Small intestine (tissue), 7 donors: ENCODE results near the gene NAALADL2. TPM values are rescaled to one million over a fixed set of nuclear protein-coding genes. Genes with fewer than 3 reads are reported as not detected.
"Not testable (repeated sequence)": the region's sequence is repeated elsewhere in the genome, so short reads cannot be mapped to it uniquely, and the experiment has no call there.

Experiments used
- DNase-seq, 2 donors: peaks; one replicate each; pipeline versions ENCODE4 v3.0.0 to v3.0.0-alpha.2; 2013
- FAIRE-seq: peaks from 2 replicates; lab custom pipeline; 2012; peaks lifted over from hg19 to GRCh38; lab: Jason Lieb, UNC
- H3K27ac ChIP-seq, 3 donors: one replicate each; pipeline ENCODE4 v1.5.1; 2013; ENCODE audit warnings: low read length in 2 of 3, mild to moderate bottlenecking in 2 of 3, control low read depth in 1 of 3, inconsistent platforms in 1 of 3, low read depth in 1 of 3, moderate library complexity in 1 of 3
- H3K27me3 ChIP-seq, 3 donors: one replicate each; pipeline ENCODE4 v1.6.1; 2013; ENCODE audit warnings: low read length in 3 of 3, inconsistent platforms in 1 of 3; ENCODE audit not compliant: control insufficient read depth in 3 of 3, insufficient read depth in 3 of 3
- H3K36me3 ChIP-seq, 3 donors: one replicate each; pipeline ENCODE4 v1.6.1; 2013; ENCODE audit warnings: low read length in 3 of 3, inconsistent platforms in 1 of 3, low read depth in 1 of 3, mild to moderate bottlenecking in 1 of 3, moderate library complexity in 1 of 3; ENCODE audit not compliant: control insufficient read depth in 3 of 3, insufficient read depth in 2 of 3
- H3K4me1 ChIP-seq, 3 donors: one replicate each; pipeline ENCODE4 v1.6.1; 2013; ENCODE audit warnings: low read length in 2 of 3, inconsistent platforms in 1 of 3, low read depth in 1 of 3, mild to moderate bottlenecking in 1 of 3, moderate library complexity in 1 of 3; ENCODE audit not compliant: control insufficient read depth in 3 of 3, insufficient read depth in 2 of 3
- H3K4me3 ChIP-seq, 3 donors: one replicate each; pipeline ENCODE4 v1.5.1; 2013; ENCODE audit warnings: low read length in 3 of 3, control low read depth in 1 of 3, inconsistent platforms in 1 of 3, low read depth in 1 of 3, mild to moderate bottlenecking in 1 of 3, moderate library complexity in 1 of 3
- H3K9me3 ChIP-seq, 2 donors: one replicate each; pipeline ENCODE4 v1.6.1; 2013; ENCODE audit warnings: low read depth in 1 of 2, low read length in 1 of 2; ENCODE audit not compliant: control insufficient read depth in 2 of 2, insufficient read depth in 1 of 2
- WGBS, 3 donors: extraction: QIAGEN DNeasy Blood & Tissue Kit; methylation state at CpG; one replicate each; pipeline ENCODE4 v1.1.7; 2013; 5-methylcytosine and 5-hydroxymethylcytosine counted together
- polyA plus RNA-seq, 4 donors: library from polyadenylated mRNA; stranded (reverse) in 3 of 4; unstranded in 1 of 4; fragments of 200-250 nt in 3 of 4; fragments of 120-200 nt in 1 of 4; gene quantifications; one replicate each; pipeline versions ENCODE4 v1.2.1 to v1.2.3, GENCODE V29; 2013
- donor health status: healthy with polysubstance abuse.
- donor health status: control.
- donor health status: control.
- donor health status: Bipolar disorder and iron deficiency.
- donor health status: healthy.

The NAALADL2 gene
- polyA plus RNA-seq, 4 donors, result 0.22 to 7.8 (median 0.70) TPM

- H3K4me3 ChIP-seq, H3K36me3 ChIP-seq, H3K27me3 ChIP-seq, FAIRE-seq, H3K4me1 ChIP-seq, DNase-seq, H3K9me3 ChIP-seq, H3K27ac ChIP-seq: not testable (repeated sequence)
- 74 to 83% (median 75%) methylated on average over 2 of the region's 2 CpGs for WGBS, 3 donors
These were observed 669.6 kb downstream of the NAALADL2 start for GRCh38 chr3:175528693-175529092.

GRCh38 chr3:175535351-175535750 is 676.2 kb downstream of the NAALADL2 start:
- no peaks in the 10 kb centered on the region for H3K4me1 ChIP-seq
- FAIRE-seq, result no peak
- 74 to 94% (median 81%) methylated on average over 2 of the region's 2 CpGs for WGBS, 3 donors
- no peak overlapping the region for H3K27ac ChIP-seq
- no peak overlapping the region for H3K4me3 ChIP-seq
- no peak for DNase-seq
- no peaks in the 10 kb centered on the region for H3K9me3 ChIP-seq
- no peaks in the 10 kb centered on the region for H3K36me3 ChIP-seq
- H3K27me3 ChIP-seq, result no peaks in the 10 kb centered on the region

- 90 to 94% (median 93%) methylated on average over 4 of the region's 4 CpGs for WGBS, 3 donors
These were observed 687.0 kb downstream of the NAALADL2 start for GRCh38 chr3:175546115-175546514.

GRCh38 chr3:175552929-175553328 is 693.8 kb downstream of the NAALADL2 start:
- no peak overlapping the region for H3K4me3 ChIP-seq
- no peaks in the 10 kb centered on the region for H3K9me3 ChIP-seq
- 82 to 89% (median 86%) methylated on average over 1 of the region's 1 CpG for WGBS, 3 donors
- no peaks in the 10 kb centered on the region for H3K4me1 ChIP-seq
- H3K36me3 ChIP-seq, result no peaks in the 10 kb centered on the region
- H3K27ac ChIP-seq, result no peak overlapping the region
- no peaks in the 10 kb centered on the region for H3K27me3 ChIP-seq
- no peak for DNase-seq
- no peak for FAIRE-seq

More at GRCh38 chr3:175546115-175546514, 687.0 kb downstream of the NAALADL2 start:
- Histone ChIP-seq H3K4me1 (no peaks in the 10 kb centered on the region), H3K36me3 (no peaks in the 10 kb centered on the region), H3K27me3 (no peaks in the 10 kb centered on the region), H3K9me3 (no peaks in the 10 kb centered on the region), H3K4me3 (no peak overlapping the region), H3K27ac (no peak overlapping the region)
- DNase-seq (no peak), FAIRE-seq (no peak)

- no peak for FAIRE-seq
- DNase-seq, result no peak
These were observed 695.7 kb downstream of the NAALADL2 start for GRCh38 chr3:175554801-175555200.

GRCh38 chr3:175558261-175558660 is 699.1 kb downstream of the NAALADL2 start:
- Histone ChIP-seq H3K36me3 (no peaks in the 10 kb centered on the region), H3K27ac (no peak overlapping the region), H3K4me1 (no peaks in the 10 kb centered on the region), H3K9me3 (no peaks in the 10 kb centered on the region), H3K27me3 (no peaks in the 10 kb centered on the region), H3K4me3 (no peak overlapping the region)
- no peak for FAIRE-seq
- no peak for DNase-seq
- 72 to 89% (median 88%) methylated on average over 1 of the region's 1 CpG for whole genome bisulfite sequencing, 3 donors

More at GRCh38 chr3:175554801-175555200, 695.7 kb downstream of the NAALADL2 start:
- H3K4me1 ChIP-seq, result no peaks in the 10 kb centered on the region
- H3K9me3 ChIP-seq, result no peaks in the 10 kb centered on the region
- H3K27me3 ChIP-seq, result no peaks in the 10 kb centered on the region
- no peak overlapping the region for H3K27ac ChIP-seq
- no peak overlapping the region for H3K4me3 ChIP-seq
- no peaks in the 10 kb centered on the region for H3K36me3 ChIP-seq

GRCh38 chr3:175564363-175564762 is 705.2 kb downstream of the NAALADL2 start:
- Histone ChIP-seq H3K4me1 (no peaks in the 10 kb centered on the region), H3K4me3 (no peak overlapping the region), H3K36me3 (no peaks in the 10 kb centered on the region), H3K27ac (no peak overlapping the region), H3K9me3 (no peaks in the 10 kb centered on the region), H3K27me3 (no peaks in the 10 kb centered on the region)
- FAIRE-seq (no peak), DNase-seq (no peak)

- Histone ChIP-seq H3K27me3 (no peaks in the 10 kb centered on the region), H3K4me3 (no peak overlapping the region), H3K27ac (no peak overlapping the region), H3K36me3 (no peaks in the 10 kb centered on the region), H3K9me3 (no peaks in the 10 kb centered on the region), H3K4me1 (no peaks in the 10 kb centered on the region)
- FAIRE-seq (no peak), DNase-seq (no peak)
These were observed 712.0 kb downstream of the NAALADL2 start for GRCh38 chr3:175571096-175571495.

GRCh38 chr3:175573226-175573625 is 714.1 kb downstream of the NAALADL2 start:
- H3K27ac ChIP-seq, result no peak overlapping the region
- H3K9me3 ChIP-seq, result no peaks in the 10 kb centered on the region
- DNase-seq (no peak), FAIRE-seq (no peak)
- 78 to 87% (median 80%) methylated on average over 2 of the region's 2 CpGs for WGBS, 3 donors
- no peaks in the 10 kb centered on the region for H3K27me3 ChIP-seq
- no peaks in the 10 kb centered on the region for H3K36me3 ChIP-seq
- H3K4me3 ChIP-seq, result no peak overlapping the region
- no peaks in the 10 kb centered on the region for H3K4me1 ChIP-seq
